HG03045 (cell line): ENCODE results near the gene PGAP3.

Source experiments
- ATAC-seq: cut with Tn5 transposase; IDR thresholded peaks from one replicate; pipeline ENCODE4 v1.9.1; 2021; ENCODE audit warnings: mild to moderate bottlenecking, moderate library complexity; ENCODE audit not compliant: unreplicated experiment

Gene PGAP3

GRCh38 chr17:39625198-39625785 is 62.6 kb downstream of the PGAP3 start:
- no peak for ATAC-seq

- ATAC-seq: no peak
These were observed 63.5 kb downstream of the PGAP3 start for GRCh38 chr17:39624313-39624712.

GRCh38 chr17:39623356-39623950 is 64.4 kb downstream of the PGAP3 start:
- ATAC-seq: no peak

GRCh38 chr17:39622380-39623006 is 65.4 kb downstream of the PGAP3 start:
- peak; percentile 21 for ATAC-seq

- peak; percentile 59 for ATAC-seq
These were observed 66.1 kb downstream of the PGAP3 start for GRCh38 chr17:39621523-39622379.
